ENCODE data around the gene CRY1.
A peak's percentile ranks its signal among the peaks of the same experiment; 100 is the strongest.
"Not testable (repeated sequence)": the region's sequence is repeated elsewhere in the genome, so short reads cannot be mapped to it uniquely, and the experiment has no call there.

Gene CRY1

DNA sequence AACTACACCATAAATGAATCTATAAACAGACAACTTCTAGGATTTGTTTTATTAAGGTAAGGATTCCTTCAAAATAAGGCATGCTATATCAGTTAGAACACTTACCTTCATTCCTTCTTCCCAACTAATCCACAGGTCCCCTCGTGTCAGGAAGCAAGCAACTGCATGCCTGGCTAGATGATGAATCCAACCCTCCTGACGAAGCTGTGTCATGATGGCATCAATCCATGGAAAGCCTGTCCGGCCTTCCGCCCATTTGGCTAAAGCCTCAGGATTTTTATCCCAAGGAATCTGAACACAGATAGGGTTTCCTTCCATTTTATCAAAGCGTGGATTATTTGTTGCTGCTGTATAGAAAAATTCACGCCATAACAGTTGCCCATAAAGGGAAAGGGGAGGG lies 93.9 kb downstream of the CRY1 start:
- no peak for FAIRE-seq

- FAIRE-seq, result no peak
These were observed 95.4 kb downstream of the CRY1 start for GRCh38 chr12:106997916-106998315.

- not testable (repeated sequence) for FAIRE-seq
These were observed 97.2 kb downstream of the CRY1 start for GRCh38 chr12:106996102-106996501.

DNA sequence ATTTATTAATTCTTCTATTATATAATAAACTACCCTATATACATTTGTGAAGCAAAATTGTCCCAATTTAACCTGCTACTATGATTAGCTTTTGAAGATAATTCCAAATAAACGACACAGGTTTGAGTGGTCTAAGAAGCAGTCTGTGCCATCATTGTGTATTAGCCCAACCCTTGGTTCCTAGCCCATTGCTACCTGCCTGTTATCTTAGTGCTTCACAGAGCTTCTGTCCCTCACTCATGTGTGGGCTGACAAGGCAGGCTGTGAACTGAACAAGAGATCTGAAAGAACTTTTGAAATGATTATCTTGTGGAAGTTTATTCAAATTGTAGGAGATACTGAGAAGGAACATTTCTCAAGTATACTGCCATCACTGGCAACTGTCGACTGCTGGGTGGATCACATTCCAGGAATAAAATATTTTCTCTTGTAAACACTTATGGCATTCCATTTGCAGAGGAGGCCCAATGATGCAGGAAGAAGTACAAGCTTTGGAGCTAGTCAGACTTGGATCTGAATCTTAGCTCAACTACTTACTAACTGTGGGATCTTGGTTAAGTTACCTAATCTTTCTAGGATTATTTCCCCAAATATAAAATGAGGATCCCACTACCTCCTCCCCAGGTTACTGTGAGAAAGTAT lies 98.6 kb downstream of the CRY1 start:
- no peak for FAIRE-seq

DNA sequence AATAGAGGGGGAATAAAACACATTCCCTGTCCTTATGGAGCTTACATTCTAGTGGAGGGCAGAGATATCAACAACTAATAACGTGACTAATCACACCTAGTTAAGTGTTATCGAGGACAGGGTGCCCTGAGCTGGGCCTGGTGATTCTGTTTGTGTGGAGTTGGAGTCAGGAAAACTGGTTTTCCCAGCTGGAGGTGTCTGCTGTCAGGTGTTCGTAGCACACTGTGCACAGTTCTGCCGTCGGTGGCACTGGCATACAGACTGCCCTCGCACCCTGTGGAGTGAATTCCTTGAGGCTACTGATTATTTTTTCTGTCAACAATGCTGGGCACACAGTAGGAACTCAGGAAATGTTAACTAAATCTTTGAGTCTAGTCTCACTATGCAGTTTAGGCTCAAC lies 105.5 kb downstream of the CRY1 start:
- no peak for FAIRE-seq

DNA sequence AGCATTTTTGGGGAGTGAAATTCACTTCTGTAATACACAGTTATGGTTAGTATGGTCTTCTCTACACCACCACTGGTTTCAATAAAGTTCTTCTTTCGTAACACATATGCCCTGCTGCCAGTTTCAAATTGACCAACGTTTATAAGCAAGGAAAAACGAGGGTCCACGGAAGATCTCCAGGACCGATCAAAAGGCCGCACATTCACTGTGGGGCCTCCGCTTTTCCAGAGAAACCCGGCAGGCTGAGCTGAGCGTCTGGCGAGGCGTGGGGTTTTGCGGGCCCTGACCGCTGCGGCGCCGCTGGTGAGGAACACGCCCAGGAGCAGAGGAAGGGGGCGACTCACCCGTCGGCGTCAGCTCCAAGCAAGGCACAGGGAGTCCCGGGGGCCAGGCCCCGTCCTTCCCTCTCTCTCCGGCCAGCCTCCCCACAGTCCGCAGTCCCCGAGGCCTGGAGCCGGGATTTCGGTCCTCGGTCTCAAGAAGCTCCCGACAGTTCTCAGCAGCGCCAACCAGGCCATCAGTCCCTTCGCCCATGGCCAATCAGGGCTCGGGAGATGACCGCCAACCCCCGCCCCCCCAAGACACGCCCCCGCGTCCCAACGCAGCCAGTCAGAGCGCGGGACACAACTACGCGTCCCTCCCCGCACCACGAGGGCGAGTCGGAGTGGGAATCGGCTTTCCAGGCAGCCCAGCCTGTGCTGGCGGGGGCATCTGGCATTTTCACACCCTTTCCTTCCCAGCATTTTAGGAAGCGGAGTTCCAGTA lies 106.5 kb downstream of the CRY1 start, which contains the start of gene MTERF2:
MTERF2 (minus strand) TSS at position 522 of the 765 bp plus-strand sequence. CDS start 8,432 bp downstream, outside the sequence.
- FAIRE-seq, result no peak

DNA sequence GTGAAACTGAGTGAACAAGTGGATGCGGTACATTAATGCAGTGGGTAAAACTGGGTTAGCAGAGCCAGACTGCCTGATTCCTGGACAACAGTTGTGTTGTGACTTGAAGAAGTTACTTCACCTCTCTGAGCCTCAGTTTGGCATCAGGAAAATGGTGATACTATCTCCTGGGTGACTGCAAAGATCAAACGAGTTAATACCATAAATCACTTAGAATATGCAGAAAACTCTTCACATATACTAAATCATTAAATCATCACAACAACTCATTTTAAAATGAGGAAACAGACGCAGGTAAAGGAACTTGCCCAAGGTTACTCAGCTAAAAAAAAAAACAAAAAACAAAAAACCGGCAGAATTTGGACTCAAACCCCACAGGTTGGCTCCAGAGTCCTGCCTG lies 107.2 kb downstream of the CRY1 start:
- FAIRE-seq, result no peak

DNA sequence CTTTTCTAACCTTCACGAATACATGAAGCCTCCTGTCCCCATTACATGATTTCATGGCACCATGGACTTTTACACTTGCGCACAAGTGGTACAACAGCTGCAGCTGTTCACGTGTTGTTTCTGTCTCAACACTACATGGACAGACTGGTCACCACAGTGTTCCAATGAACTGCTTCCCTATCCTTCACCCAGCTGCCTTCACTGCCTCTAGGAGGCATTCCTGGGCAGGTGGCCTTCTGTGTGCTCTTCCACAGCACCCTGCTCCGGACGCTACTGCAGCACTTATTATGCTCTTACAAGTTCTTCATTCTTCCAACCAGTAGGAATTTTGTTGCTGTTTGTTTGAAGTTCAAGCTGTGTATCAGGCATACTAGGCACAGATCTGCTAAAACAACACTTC lies 107.9 kb downstream of the CRY1 start:
- no peak for FAIRE-seq

DNA sequence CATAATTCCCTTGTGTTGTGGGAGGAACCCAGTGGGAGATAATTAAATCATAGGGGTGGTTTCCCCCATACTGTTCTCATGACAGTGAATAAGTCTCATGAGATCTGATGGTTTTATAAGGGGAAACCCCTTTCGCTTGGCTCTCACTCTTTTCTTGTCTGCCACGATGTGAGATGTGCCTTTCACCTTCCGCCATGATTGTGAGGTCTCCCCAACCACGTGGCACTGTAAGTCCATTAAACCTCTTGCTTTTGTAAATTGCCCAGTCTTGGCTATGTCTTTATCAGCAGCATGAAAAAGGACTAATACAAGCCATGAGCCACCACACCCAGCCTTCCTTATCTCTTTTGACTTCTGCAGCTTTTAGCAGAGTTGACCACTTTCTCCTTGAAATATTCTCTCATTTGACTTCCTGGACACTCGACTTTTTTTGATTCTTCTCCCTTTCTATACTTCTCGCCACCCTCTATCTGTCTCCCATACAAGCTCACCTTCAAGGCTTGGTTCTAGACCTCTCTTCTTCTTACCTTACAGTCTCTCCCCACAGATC lies 108.7 kb downstream of the CRY1 start:
- FAIRE-seq, result no peak

- no peak for FAIRE-seq
These were observed 111.1 kb downstream of the CRY1 start for GRCh38 chr12:106982229-106982628.

- FAIRE-seq, result no peak
These were observed 111.6 kb downstream of the CRY1 start for GRCh38 chr12:106981788-106982187.

GRCh38 chr12:106980944-106981343 lies 112.4 kb downstream of the CRY1 start:
- FAIRE-seq, result no peak

DNA sequence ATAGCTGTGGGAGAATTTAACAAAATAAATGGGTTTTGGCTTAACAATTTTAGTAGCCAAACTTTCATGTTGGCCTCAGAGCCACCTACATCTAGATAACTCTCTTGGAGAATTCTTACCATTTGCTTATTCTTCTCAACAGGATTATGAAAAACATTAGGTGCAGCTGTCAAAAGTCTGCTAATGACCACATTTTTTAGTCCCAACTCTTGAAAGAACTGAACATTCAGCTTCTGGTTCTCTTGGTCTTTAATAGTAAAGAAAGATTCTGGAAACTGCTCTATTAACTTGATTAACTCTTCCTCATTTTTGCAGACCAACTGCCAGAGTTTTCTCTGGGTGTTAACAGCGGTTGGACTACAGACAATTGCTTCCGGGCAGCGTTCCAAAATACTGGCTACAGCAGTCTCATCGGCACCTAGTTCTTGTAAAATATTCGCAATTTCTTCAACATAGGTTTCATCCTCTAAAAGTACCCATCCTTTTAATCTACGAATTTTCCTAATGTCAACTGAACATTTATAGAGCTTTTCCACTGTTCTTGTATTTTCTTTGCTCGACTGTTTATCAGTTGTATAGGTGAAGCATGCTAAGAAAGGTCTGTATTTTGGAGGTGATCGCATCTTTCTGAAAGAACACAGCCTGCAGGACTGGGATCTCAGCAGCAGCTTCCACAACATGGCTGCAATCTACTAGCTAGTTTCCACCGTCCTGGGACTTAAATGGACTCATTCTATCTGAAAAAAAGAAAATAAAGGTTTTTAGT lies 115.1 kb downstream of the CRY1 start:
- FAIRE-seq, result peak; percentile 70

DNA sequence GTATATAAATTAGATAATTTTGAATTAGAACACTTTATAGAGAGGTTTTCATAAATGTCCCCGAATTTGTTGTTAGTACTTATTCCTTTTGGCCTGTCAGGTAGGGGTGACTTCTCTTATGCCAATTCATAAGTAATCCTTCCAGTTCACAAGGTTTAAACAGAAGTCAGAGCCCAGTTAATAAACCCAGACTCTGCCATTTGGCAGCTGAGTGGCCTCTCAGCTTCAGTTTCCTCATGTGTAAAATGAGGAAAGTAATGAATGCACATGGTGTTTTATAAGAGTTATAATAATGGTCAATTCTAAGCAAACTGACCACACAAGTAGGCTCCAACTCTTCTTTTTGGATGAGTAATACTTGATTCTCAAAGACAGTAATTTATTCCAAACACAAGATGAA lies 116.7 kb downstream of the CRY1 start:
- FAIRE-seq, result no peak

- FAIRE-seq, result no peak
These were observed 117.2 kb downstream of the CRY1 start for GRCh38 chr12:106975993-106976658.

GRCh38 chr12:106975098-106975497 lies 118.3 kb downstream of the CRY1 start:
- FAIRE-seq, result no peak

DNA sequence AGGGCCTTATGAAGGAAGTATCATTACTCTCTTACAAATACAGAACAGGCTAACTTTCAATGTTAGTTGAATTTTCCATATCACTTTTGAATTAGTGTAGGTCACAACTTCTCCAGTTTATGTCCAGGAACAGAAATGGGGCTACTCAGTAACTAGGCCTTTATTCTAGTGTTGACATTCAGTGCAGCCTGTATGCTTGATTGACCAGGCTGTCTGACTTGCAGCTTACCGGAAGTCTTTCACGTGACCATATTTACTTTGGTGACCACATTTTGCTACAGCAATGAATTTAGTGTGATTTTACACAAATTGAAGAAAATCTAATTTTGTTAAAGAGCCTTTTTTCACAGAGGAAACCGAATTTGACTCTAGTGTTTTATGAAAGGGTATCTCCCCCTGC lies 118.8 kb downstream of the CRY1 start:
- FAIRE-seq, result no peak

DNA sequence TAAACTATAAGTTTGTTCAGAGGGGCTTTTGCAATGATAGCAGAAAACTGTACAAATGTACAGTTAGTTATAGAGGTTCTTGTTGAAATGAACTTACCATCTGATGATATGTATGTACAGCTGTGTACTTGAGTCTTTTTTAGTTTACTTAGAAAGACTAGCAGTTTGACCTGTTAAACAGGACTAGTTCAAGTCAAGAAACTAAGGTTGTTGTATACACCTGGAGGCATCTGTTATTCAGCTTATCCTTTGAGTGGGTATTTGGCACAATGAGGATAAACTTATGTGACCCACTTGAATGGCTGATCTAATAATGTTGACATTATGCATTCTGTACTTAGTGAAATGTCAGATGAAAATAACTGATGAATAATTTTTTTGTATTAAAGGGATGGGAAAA lies 119.8 kb downstream of the CRY1 start:
- no peak for FAIRE-seq

DNA sequence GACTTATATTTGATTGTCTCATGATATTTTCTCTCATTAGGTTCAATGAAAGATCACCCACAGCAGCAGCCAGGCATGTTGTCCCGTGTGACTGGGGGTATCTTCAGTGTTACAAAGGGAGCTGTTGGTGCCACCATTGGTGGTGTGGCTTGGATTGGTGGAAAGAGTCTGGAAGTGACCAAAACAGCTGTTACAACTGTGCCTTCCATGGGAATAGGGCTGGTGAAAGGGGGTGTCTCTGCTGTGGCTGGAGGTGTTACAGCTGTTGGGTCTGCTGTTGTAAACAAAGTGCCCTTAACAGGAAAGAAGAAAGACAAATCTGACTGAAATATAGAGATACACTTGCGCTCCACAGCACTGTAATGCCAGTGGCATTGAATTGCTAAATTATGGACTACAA lies 122.3 kb downstream of the CRY1 start:
- no peak for FAIRE-seq

DNA sequence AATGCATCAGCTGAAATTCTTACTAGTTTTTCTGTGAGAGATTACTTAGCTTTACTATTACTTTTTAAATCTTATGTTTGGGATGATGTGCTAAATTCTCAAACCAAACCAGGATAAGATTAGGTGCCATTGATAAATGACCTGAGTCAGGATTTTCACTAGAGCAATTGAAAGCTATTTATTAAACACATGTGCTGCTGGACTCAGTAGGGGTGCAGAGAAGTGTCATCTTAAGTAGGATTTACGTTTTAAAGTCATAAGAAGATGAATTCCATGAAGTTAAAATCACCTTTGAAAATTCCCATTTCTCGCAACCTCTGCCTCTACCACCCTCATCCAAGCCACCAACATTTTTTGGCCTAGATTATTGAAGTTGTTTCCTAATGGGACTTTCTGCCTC lies 128.8 kb downstream of the CRY1 start:
- no peak for FAIRE-seq

GRCh38 chr12:106962286-106962685 lies 131.1 kb downstream of the CRY1 start:
- FAIRE-seq, result no peak

GRCh38 chr12:106960443-106960842 lies 132.9 kb downstream of the CRY1 start:
- no peak for FAIRE-seq

DNA sequence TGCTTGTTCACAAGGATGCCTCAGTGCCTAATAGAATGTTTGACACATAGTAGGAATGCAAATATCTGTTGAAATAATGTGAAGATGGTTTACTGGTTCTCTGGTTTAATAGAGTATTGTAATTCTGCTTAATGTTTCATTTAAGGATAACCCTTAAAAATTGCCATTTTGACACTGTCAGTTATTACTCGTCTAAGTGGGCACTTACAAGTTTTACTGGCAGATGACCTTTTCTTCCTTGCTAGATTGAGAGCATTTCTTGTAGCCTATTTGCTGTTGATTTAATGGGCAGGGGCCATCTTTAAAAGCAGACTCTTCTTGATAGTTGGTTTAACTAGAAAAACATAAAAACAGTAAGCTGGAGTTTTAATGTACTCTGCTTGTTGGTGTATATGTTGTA lies 135.8 kb downstream of the CRY1 start:
- FAIRE-seq, result no peak
